GM12801 (cell line): ENCODE data around the gene CDC42BPA.

ENCODE experiments used
- TF ChIP-seq, protein P1 (sequence below): IDR thresholded peaks from one replicate; pipeline ENCODE4 v1.5.1; 2011; ENCODE audit warnings: control low read depth; ENCODE audit not compliant: insufficient read length; ENCODE audit errors: extremely low read depth

The CDC42BPA gene

DNA sequence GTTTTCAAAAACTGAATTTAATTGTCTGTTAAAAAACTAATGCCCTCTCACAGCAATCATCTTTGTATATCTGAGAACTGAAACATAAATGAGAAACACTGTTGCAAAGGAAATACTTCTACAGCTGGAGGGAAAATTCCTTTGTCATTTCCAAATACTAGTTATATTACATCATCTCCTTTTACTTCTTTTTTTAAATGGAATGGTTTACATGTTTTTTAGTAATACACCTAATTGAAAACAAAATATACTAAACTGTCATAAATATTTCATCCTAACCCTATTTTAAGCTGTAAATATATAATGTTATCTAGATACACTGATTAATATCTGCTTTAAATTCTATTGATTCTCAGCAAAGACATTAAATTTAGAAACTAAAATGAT is 19.1 kb downstream of the CDC42BPA start:
- TF ChIP-seq, protein P1, sequence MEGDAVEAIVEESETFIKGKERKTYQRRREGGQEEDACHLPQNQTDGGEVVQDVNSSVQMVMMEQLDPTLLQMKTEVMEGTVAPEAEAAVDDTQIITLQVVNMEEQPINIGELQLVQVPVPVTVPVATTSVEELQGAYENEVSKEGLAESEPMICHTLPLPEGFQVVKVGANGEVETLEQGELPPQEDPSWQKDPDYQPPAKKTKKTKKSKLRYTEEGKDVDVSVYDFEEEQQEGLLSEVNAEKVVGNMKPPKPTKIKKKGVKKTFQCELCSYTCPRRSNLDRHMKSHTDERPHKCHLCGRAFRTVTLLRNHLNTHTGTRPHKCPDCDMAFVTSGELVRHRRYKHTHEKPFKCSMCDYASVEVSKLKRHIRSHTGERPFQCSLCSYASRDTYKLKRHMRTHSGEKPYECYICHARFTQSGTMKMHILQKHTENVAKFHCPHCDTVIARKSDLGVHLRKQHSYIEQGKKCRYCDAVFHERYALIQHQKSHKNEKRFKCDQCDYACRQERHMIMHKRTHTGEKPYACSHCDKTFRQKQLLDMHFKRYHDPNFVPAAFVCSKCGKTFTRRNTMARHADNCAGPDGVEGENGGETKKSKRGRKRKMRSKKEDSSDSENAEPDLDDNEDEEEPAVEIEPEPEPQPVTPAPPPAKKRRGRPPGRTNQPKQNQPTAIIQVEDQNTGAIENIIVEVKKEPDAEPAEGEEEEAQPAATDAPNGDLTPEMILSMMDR = no peak

DNA sequence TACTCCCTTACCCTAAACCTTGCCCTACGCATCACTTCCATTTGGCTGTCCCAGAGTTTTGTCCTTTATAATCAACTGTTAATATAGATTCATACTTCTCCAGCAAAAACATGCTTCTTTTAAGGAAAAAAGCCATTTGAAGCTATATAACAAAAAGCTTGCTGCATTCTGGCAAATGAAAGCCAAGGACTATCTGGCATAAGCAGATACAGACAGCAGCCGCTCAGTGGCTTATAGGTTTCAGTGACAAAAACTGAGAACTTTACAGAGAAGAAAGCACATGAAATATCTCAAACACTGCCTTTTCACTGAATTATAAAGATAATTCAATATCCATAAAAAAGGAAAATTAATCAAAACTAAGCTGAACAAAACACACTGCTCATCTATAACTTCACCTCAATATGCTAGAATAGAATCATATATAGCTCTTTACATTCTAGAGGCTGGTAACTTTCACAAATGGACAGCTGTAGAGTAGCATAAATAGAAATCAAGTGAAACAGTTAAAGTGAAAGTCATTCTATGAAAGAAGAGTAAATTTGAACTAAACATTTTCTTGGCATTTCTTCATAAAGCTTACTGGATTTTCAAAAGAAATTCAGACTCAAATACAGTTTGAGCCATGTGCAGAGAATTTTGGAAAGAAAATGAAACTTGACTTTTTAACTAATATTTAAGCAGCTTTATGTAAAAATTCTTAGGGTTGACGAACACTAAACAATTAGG is 19.6 kb downstream of the CDC42BPA start:
- TF ChIP-seq, protein P1 = no peak

DNA sequence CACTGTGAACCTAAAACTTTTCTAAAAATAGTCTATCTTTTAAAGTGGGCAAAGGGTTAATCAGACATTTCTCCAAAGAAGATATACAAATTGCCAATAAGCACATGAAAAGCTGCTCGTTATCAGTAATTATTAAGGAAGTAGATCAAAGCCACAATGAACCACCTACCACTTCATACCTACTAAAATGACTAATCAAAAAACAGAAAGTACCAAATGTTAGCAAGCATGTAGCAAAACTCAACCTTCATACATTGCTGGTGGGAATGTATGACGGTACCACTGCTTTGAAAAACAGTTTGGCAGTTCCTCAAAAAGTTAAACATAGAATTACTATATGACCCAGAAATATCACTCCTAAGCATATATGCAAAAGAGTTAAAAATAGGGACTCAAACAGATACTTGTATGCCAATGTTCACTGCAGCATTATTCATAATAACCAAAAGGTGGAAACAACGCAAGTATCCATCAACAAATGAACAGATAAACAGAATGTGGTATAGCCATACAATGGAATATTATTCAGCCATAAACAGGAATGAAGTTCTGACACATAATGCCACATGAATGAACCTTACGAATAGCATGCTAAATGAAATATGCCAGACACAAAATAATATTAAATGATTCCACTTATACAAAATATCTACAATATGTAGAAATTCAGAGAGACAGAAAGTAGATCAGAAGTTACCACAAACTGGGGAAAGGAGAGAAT is 21.1 kb downstream of the CDC42BPA start:
- TF ChIP-seq, protein P1 = no peak

DNA sequence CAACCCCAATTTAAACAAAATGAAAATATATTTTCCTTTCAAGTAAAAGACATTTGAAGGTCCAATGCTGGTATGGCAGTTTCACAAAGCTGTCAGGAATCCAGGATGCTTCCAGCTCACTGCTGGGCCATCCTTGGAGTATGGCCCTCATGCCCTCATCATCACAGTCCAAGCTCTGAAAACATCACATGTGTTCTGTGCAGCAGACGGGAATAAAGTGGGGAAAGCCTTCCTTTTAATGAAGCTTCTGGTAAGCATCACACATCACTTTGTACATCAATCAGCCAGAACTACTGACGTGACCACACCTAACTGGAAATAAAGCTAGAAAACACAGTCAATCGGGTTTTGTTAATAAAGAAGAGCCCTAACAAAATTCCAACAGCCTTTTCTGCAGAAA is 22.7 kb downstream of the CDC42BPA start:
- TF ChIP-seq, protein P1 = no peak

DNA sequence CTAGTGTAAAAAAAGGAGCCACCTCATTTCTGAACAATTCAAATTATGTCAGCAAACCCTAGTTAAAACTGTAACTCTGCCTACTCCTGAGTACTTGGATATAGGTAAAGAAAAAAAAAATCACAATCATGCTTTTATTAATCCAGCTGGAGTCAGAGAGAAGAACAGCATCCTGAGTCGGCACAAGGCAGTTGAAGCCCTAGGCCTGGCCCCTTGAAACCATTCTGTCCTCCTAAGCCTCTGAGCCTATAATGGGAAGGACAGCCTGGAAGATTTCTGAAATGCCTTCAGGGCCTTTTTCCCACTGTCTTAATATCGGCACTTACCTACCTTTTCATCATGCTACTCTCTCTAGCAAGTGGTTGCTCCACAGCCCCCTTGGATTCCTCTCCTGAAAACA is 32.5 kb downstream of the CDC42BPA start:
- TF ChIP-seq, protein P1 = no peak

DNA sequence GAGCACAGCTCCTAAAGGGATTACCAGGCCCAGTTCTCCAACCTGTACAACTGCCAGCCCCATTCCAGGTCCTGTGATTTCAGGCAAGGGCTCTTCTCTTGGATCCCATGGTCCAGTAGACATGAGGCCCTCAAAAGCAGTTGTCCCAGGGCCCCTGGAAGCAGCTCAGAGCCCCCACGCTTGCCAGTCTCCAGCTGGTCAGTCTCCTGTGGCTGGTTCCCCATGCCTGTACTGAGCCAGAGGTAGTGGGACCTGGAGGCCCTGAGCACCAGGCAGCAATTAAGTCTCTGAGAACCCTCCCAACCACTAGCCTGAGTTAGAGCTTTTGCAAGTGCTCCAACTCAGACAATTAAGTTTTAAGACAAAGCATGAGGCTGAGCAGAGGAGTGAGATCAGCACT is 36.9 kb downstream of the CDC42BPA start:
- TF ChIP-seq, protein P1 = no peak

DNA sequence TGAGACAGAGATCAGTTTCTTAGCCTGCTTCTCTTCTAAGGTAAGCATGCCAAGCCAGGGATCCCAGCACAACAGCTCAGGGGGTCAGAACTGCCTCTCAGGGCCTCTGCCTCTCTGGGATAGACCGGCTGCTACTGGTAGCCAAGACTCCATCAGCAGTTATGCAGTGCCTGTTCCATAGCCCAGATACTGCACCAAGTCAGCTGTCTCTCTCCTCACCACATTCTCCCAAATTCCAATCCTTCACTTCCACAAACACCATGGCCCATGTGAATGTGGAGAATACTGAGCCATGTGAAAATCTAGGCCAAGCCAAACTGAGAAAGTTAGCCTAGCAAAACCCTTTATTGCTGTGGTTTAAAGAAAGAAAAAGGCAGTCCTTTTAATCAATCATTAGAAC is 37.5 kb downstream of the CDC42BPA start:
- TF ChIP-seq, protein P1 = no peak
